Tibial nerve (tissue), 4 donors: Measurements from ENCODE around the gene SLC5A11. TPM values are rescaled to one million over a fixed set of nuclear protein-coding genes. Genes with fewer than 3 reads are reported as not detected.

Source experiments
- DNase-seq, 2 donors: peaks; one replicate each; pipeline ENCODE4 v3.0.0-alpha.2; 2019; ENCODE audit warnings: low spot score in 2 of 2
- H3K27ac ChIP-seq, 4 donors: fragments of 200-600 bp; sonication (generic) in 3 of 4; one replicate each; pipeline ENCODE4 v1.5.1; 2017 to 2019; ENCODE audit warnings: mild to moderate bottlenecking in 1 of 4
- H3K27me3 ChIP-seq, 2 donors: fragments of 200-600 bp; sonication (generic) in 1 of 2; one replicate each; pipeline versions ENCODE4 v1.5.1 to v1.6.0; 2017 to 2019
- H3K36me3 ChIP-seq, 3 donors: fragments of 200-600 bp; sonication (generic); one replicate each; pipeline ENCODE4 v1.5.1; 2018 to 2019
- H3K4me1 ChIP-seq, 4 donors: fragments of 200-600 bp; sonication (generic) in 3 of 4; one replicate each; pipeline ENCODE4 v1.5.1; 2017 to 2019
- H3K4me3 ChIP-seq, 4 donors: fragments of 200-600 bp; sonication (generic) in 3 of 4; one replicate each; pipeline ENCODE4 v1.5.1; 2017 to 2019; ENCODE audit warnings: mild to moderate bottlenecking in 1 of 4, moderate library complexity in 1 of 4
- H3K9me3 ChIP-seq, 4 donors: fragments of 200-600 bp; sonication (generic) in 3 of 4; one replicate each; pipeline ENCODE4 v1.5.1; 2017 to 2019
- EP300 ChIP-seq, 2 donors: sonication (generic); formaldehyde crosslinking; IDR thresholded peaks; one replicate each; pipeline ENCODE4 v1.6.1; 2017; ENCODE audit warnings: antibody characterized with exemption in 2 of 2, mild to moderate bottlenecking in 1 of 2
- POLR2A ChIP-seq, 2 donors: fragments of 450-650 bp; IDR thresholded peaks; one replicate each; pipeline ENCODE4 v1.6.1; 2017; ENCODE audit warnings: antibody characterized with exemption in 2 of 2, mild to moderate bottlenecking in 2 of 2, moderate library complexity in 2 of 2
- WGBS, 2 donors: methylation state at CpG; one replicate each; pipeline ENCODE4 v1.1.5; 2018; 5-methylcytosine and 5-hydroxymethylcytosine counted together
- total RNA-seq, 4 donors: library from RNA; depleted of rRNA; stranded (reverse); fragments of >200 nt; gene quantifications; one replicate each; pipeline ENCODE4 v1.1.0, GENCODE V29; 2016
- TF ChIP-seq, protein P1 (sequence below), 5 experiments: fragments of 200-600 bp in 3 of 5; fragments of 450-650 bp in 2 of 5; sonication (generic) in 3 of 5; IDR thresholded peaks; one replicate each; pipeline ENCODE4 v1.5.1; 2016 to 2019; ENCODE audit warnings: antibody characterized with exemption in 5 of 5, mild to moderate bottlenecking in 3 of 5, moderate library complexity in 2 of 5

SLC5A11 gene
- total RNA-seq, 4 donors from 2014 or later = not detected

DNA sequence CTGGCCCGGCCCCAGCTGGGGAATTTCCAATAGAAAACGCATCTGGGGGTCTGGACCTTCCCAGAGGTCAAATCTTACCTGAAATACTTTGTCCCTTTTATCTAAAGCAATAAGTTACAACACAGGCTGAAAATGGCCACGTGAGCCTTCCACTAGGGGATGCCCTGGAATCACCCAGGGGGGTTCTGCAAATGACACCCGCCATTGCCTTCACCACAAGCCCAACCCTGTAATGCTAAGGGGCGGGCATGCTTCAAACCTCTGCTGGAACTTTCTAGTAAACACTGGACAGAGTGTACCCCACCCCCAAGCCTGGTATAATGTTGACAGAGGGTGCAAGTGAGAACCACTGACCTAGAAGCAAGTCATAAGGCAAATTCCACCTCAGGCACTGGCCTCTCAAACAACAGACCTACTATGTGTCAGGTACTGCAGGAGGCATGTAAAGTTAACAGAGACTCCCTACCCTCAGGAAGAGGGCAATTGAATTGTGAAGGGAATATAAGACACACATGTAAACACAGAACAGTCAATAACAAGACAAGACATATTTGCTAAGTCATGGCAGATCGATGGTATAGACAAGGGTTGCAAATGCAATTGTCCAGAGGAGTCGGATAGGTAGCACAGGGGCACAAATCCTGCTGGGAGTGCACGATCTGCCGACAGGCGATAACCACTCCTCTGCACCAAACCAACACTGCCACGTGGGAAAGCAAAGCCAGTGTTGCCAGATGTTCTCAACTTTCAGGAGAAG, 110.4 kb downstream of the SLC5A11 start:
- peaks cover 0 to 100% (median 14%) of the 10 kb centered on the region in 3 donors for H3K36me3 ChIP-seq

DNA sequence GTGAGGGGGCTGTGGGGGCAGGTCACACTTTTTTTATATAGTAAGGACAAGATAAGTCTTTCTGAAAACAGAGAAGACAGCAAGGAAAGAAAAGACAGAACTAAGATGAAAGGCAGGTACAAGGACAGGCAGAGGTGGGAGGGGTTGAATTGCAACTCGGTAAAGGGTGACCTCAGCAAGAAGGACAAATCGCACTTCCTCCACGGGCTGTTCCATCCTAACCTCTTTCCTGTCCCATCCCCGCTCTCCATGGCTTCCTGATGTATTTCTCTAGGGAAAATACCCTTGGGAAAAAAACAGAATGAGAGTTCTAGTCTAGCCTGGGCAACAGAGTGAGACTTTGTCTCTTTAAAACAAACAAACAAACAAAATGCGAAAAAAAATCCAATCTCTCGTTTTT, 112.1 kb downstream of the SLC5A11 start:
- WGBS, 2 donors = 67 to 73% methylated on average over 6 of the region's 6 CpGs

More for the DNA sequence above, 110.4 kb downstream of the SLC5A11 start:
- no peak overlapping the region for H3K4me3 ChIP-seq
- no peak for DNase-seq
- H3K4me1 ChIP-seq = no peaks in the 10 kb centered on the region
- H3K27me3 ChIP-seq = no peaks in the 10 kb centered on the region
- no peak overlapping the region for H3K27ac ChIP-seq
- TF ChIP-seq, protein P1, sequence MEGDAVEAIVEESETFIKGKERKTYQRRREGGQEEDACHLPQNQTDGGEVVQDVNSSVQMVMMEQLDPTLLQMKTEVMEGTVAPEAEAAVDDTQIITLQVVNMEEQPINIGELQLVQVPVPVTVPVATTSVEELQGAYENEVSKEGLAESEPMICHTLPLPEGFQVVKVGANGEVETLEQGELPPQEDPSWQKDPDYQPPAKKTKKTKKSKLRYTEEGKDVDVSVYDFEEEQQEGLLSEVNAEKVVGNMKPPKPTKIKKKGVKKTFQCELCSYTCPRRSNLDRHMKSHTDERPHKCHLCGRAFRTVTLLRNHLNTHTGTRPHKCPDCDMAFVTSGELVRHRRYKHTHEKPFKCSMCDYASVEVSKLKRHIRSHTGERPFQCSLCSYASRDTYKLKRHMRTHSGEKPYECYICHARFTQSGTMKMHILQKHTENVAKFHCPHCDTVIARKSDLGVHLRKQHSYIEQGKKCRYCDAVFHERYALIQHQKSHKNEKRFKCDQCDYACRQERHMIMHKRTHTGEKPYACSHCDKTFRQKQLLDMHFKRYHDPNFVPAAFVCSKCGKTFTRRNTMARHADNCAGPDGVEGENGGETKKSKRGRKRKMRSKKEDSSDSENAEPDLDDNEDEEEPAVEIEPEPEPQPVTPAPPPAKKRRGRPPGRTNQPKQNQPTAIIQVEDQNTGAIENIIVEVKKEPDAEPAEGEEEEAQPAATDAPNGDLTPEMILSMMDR (IDR thresholded peaks at IDR 0.05) = no peak
- TF ChIP-seq POLR2A (IDR thresholded peaks at IDR 0.05) (no peak), EP300 (IDR thresholded peaks at IDR 0.05) (no peak)
- no peaks in the 10 kb centered on the region for H3K9me3 ChIP-seq
- 67 to 74% methylated on average over 11 of the region's 11 CpGs for WGBS, 2 donors

More for the DNA sequence above, 112.1 kb downstream of the SLC5A11 start:
- DNase-seq = no peak
- peaks cover 0 to 98% (median 8%) of the 10 kb centered on the region in 3 donors for H3K36me3 ChIP-seq
- H3K27me3 ChIP-seq = no peaks in the 10 kb centered on the region
- peaks cover 0 to 1% (median 0%) of the 10 kb centered on the region in 4 donors for H3K9me3 ChIP-seq
- TF ChIP-seq, protein P1 (IDR thresholded peaks at IDR 0.05) = no peak
- no peak for TF ChIP-seq EP300 (IDR thresholded peaks at IDR 0.05)
- TF ChIP-seq POLR2A (IDR thresholded peaks at IDR 0.05) = no peak
- H3K27ac ChIP-seq = no peak overlapping the region
- no peak overlapping the region for H3K4me3 ChIP-seq
- H3K4me1 ChIP-seq = no peaks in the 10 kb centered on the region

Other genes with a start within 250 kb of the SLC5A11 start
- 10 to 100 TPM; 47.7 to 74.5 (median 59.6) TPM for gene TNRC6A, start 116.3 kb upstream of the SLC5A11 start, total RNA-seq
- gene ARHGAP17, start 169.4 kb downstream of the SLC5A11 start, total RNA-seq = 10 to 100 TPM; 43.3 to 72.6 (median 56.2) TPM